ENCODE data around the gene PLEKHG4.

- TF ChIP-seq CTCF (IDR thresholded peaks at IDR 0.05): peak in 1 of 3 experiments; percentile 20
- no peak for TF ChIP-seq POLR2A (IDR thresholded peaks at IDR 0.05)
Observed at GRCh38 chr16:67284699-67285646, 5.6 kb downstream of the PLEKHG4 start.

Measured in testis (tissue), 2 donors.